HepG2 (cell line): ENCODE measurements around the gene COMP. TPM values are rescaled to one million over a fixed set of nuclear protein-coding genes. Genes with fewer than 3 reads are reported as not detected.

Source experiments
- BORCS8-MEF2B ChIP-seq: sonication (generic); formaldehyde crosslinking; IDR thresholded peaks from 2 replicates; pipeline ENCODE4 v1.8.0; 2022; ENCODE audit warnings: mild to moderate bottlenecking, missing genetic modification reagents
- BRF2 ChIP-seq: sonication (generic); formaldehyde crosslinking; IDR thresholded peaks from 2 replicates; pipeline ENCODE4 v1.8.1; 2022; ENCODE audit warnings: mild to moderate bottlenecking, missing genetic modification reagents
- CEBPB ChIP-seq: IDR thresholded peaks from 2 replicates; pipeline ENCODE4 v1.6.1; 2011; ENCODE audit warnings: low read depth, low read length, improper control_type of control experiment, borderline replicate concordance
- EZH2 ChIP-seq: conservative IDR thresholded peaks from 2 replicates; pipeline ENCODE4 v1.6.1; 2012; ENCODE audit warnings: mild to moderate bottlenecking, low read depth, low read length, moderate library complexity
- KAT7 ChIP-seq: IDR thresholded peaks from 2 replicates; pipeline ENCODE4 v1.6.1; 2018; ENCODE audit warnings: borderline replicate concordance, missing compliant biosample characterization
- MBD4 ChIP-seq: IDR thresholded peaks from 2 replicates; pipeline ENCODE4 v1.6.1; 2012; ENCODE audit warnings: low read length, inconsistent platforms, borderline replicate concordance
- NBN ChIP-seq: fragments of 450-650 bp; conservative IDR thresholded peaks from 2 replicates; pipeline ENCODE4 v1.6.1; 2017
- NFRKB ChIP-seq: fragments of 450-650 bp; IDR thresholded peaks from 2 replicates; pipeline ENCODE4 v1.6.1; 2017
- POLR2AphosphoS5 ChIP-seq: IDR thresholded peaks from 2 replicates; pipeline ENCODE4 v1.6.1; 2012; ENCODE audit warnings: low read depth, low read length
- RAD21 ChIP-seq: fragments of 450-650 bp; formaldehyde crosslinking; IDR thresholded peaks from 2 replicates; pipeline ENCODE4 v1.5.0; 2020; ENCODE audit warnings: mild to moderate bottlenecking
- RFXANK ChIP-seq: IDR thresholded peaks from 2 replicates; pipeline ENCODE4 v1.6.1; 2016
- SYNCRIP ChIP-seq: fragments of 200-400 bp; formaldehyde crosslinking; IDR thresholded peaks from 2 replicates; pipeline ENCODE4 v1.6.1; 2018; ENCODE audit warnings: mild to moderate bottlenecking, low read depth, low read length; ENCODE audit not compliant: insufficient read depth
- TFE3 ChIP-seq: IDR thresholded peaks from 2 replicates; pipeline ENCODE4 v1.6.1; 2016
- ZNF251 ChIP-seq: sonication (generic); formaldehyde crosslinking; IDR thresholded peaks from 2 replicates; pipeline ENCODE4 v1.9.0; 2021; ENCODE audit warnings: mild to moderate bottlenecking, missing genetic modification reagents
- ZNF646 ChIP-seq: sonication (generic); formaldehyde crosslinking; IDR thresholded peaks from 2 replicates; pipeline ENCODE4 v1.9.0; 2021; ENCODE audit warnings: mild to moderate bottlenecking, missing genetic modification reagents
- polyA plus RNA-seq, 8 experiments: library from polyadenylated mRNA; depleted of rRNA in 3 of 8; stranded (reverse) in 7 of 8; unstranded in 1 of 8; fragments of >200 nt; fragmentation: Illumina TruSeq in 4 of 8; extraction: Trizol in 4 of 8; gene quantifications; 2 replicates each; pipeline versions ENCODE4 v1.2.1 to v1.2.3, GENCODE V29; 2011 to 2016; ENCODE audit warnings: low read depth in 4 of 8, missing spikeins in 1 of 8, mixed read lengths in 1 of 8; ENCODE audit not compliant: insufficient read depth in 1 of 8
- total RNA-seq, 5 experiments: library from RNA; depleted of rRNA; stranded (reverse); fragments of >200 nt; fragmentation: Illumina TruSeq; extraction: Trizol; gene quantifications; 2 replicates each; pipeline ENCODE4 v1.2.3, GENCODE V29; 2016; ENCODE audit warnings: low read depth in 1 of 5
- TF ChIP-seq, protein P1 (sequence below): IDR thresholded peaks from 2 replicates; pipeline ENCODE4 v1.6.1; 2012; ENCODE audit warnings: low read length, improper control_type of control experiment
- TF ChIP-seq, protein P2 (sequence below): sonication (generic); formaldehyde crosslinking; IDR thresholded peaks from 2 replicates; pipeline ENCODE4 v1.5.0; 2020; ENCODE audit warnings: mild to moderate bottlenecking, low read depth, missing genetic modification reagents, borderline replicate concordance

COMP gene
- total and polyA plus RNA-seq, 2 of the 13 experiments (the other 11 are each of a cell fraction or from before 2014, with no cell fraction given): 0.04 to 0.13 TPM

DNA sequence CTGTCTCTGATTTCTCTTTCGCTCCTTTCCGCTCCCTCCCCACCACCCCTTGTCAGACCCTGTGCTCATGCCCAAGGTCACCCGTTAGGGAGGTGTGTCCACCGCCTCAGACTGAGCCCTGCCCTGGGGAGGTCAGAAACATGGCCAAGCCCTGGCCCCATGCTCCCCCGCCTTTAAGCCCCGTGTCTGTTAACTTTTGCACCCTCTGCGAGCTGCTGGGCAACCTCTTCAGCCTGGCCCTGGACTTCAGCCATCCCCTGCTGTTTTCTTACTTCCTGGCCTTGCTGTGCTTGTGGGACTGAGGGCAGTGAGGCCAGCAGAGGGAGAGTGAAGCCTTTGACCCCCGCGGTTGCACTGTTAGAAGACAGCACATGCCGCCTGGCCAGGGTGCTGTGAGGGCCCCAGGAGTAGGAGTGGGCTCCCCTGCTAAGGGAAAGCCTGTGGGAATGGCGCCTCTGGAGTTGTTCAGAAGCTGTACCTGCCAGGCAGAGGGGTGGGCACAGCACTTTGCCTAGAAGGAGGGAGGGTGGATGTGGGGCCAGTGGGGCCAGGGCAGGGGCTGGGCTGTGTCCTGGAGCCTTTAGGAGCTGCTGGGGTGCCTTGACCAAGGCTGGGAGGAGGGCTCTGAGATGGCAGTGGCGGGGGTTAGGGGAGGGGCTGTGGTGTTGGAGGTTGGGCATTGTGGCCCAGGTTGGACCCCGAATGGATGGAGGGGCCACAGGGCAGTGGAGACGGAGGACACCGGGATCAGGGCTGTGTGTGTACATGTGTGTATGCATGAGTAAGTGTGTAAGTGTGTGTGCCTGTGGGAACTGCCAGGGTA is 48.6 kb upstream of the COMP start (continued):
- TF ChIP-seq, protein P1, sequence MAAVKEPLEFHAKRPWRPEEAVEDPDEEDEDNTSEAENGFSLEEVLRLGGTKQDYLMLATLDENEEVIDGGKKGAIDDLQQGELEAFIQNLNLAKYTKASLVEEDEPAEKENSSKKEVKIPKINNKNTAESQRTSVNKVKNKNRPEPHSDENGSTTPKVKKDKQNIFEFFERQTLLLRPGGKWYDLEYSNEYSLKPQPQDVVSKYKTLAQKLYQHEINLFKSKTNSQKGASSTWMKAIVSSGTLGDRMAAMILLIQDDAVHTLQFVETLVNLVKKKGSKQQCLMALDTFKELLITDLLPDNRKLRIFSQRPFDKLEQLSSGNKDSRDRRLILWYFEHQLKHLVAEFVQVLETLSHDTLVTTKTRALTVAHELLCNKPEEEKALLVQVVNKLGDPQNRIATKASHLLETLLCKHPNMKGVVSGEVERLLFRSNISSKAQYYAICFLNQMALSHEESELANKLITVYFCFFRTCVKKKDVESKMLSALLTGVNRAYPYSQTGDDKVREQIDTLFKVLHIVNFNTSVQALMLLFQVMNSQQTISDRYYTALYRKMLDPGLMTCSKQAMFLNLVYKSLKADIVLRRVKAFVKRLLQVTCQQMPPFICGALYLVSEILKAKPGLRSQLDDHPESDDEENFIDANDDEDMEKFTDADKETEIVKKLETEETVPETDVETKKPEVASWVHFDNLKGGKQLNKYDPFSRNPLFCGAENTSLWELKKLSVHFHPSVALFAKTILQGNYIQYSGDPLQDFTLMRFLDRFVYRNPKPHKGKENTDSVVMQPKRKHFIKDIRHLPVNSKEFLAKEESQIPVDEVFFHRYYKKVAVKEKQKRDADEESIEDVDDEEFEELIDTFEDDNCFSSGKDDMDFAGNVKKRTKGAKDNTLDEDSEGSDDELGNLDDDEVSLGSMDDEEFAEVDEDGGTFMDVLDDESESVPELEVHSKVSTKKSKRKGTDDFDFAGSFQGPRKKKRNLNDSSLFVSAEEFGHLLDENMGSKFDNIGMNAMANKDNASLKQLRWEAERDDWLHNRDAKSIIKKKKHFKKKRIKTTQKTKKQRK: no peak
- peak; percentile 47 for TF ChIP-seq POLR2AphosphoS5
- TF ChIP-seq TFE3 (CRISPR knock-in tag): no peak; the same call in none of the 2 replicates
- TF ChIP-seq RFXANK (CRISPR knock-in tag): no peak
- TF ChIP-seq EZH2: no peak
- TF ChIP-seq ZNF646: no peak
- no peak for TF ChIP-seq ZNF251 (CRISPR knock-in tag)
- peak; percentile 37 for TF ChIP-seq RAD21
- TF ChIP-seq BORCS8-MEF2B (CRISPR knock-in tag): peak; percentile 82
- no peak for TF ChIP-seq SYNCRIP
- TF ChIP-seq NBN: no peak
- no peak for TF ChIP-seq CEBPB
- no peak for TF ChIP-seq KAT7
- peak; percentile 64; the same call in 1 of the 2 replicates for TF ChIP-seq BRF2 (CRISPR knock-in tag)
- no peak for TF ChIP-seq MBD4
- TF ChIP-seq NFRKB: no peak
- TF ChIP-seq, protein P2, sequence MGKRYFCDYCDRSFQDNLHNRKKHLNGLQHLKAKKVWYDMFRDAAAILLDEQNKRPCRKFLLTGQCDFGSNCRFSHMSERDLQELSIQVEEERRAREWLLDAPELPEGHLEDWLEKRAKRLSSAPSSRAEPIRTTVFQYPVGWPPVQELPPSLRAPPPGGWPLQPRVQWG: no peak
